Uterus (tissue), 4 donors: ENCODE measurements around the gene TUBA1C. TPM values are rescaled to one million over a fixed set of nuclear protein-coding genes. Genes with fewer than 3 reads are reported as not detected.
"Not testable (repeated sequence)": the region's sequence is repeated elsewhere in the genome, so short reads cannot be mapped to it uniquely, and the experiment has no call there.

Source experiments
- DNase-seq, 2 donors: peaks; one replicate each; pipeline ENCODE4 v3.0.0-alpha.2; 2019 to 2020
- H3K27ac ChIP-seq, 2 donors: fragments of 200-600 bp; sonication (generic); 1 replicate in 1 of 2; 2 replicates in 1 of 2; pipeline ENCODE4 v1.5.1; 2016 to 2018
- H3K27me3 ChIP-seq, 2 donors: fragments of 200-600 bp; sonication (generic); one replicate each; pipeline ENCODE4 v1.5.1; 2018 to 2019; ENCODE audit warnings: control low read depth in 1 of 2
- H3K36me3 ChIP-seq, 2 donors: fragments of 200-600 bp; sonication (generic); one replicate each; pipeline ENCODE4 v1.5.1; 2019; ENCODE audit warnings: control low read depth in 1 of 2
- H3K4me1 ChIP-seq, 2 donors: fragments of 200-600 bp; sonication (generic); one replicate each; pipeline ENCODE4 v1.5.1; 2018 to 2019; ENCODE audit warnings: control low read depth in 1 of 2
- H3K4me3 ChIP-seq, 2 donors: fragments of 200-600 bp; sonication (generic); 1 replicate in 1 of 2; 2 replicates in 1 of 2; pipeline ENCODE4 v1.5.1; 2018 to 2019; ENCODE audit warnings: mild to moderate bottlenecking in 1 of 2
- H3K9me3 ChIP-seq, 2 donors: fragments of 200-600 bp; sonication (generic); one replicate each; pipeline ENCODE4 v1.5.1; 2019; ENCODE audit warnings: control low read depth in 1 of 2
- CTCF ChIP-seq, 4 experiments: fragments of 200-600 bp in 2 of 4; fragments of 450-650 bp in 2 of 4; sonication (generic) in 2 of 4; IDR thresholded peaks; one replicate each; pipeline ENCODE4 v1.5.1; 2016 to 2019; ENCODE audit warnings: antibody characterized with exemption in 4 of 4, mild to moderate bottlenecking in 2 of 4, moderate library complexity in 1 of 4
- POLR2A ChIP-seq, 2 donors: fragments of 450-650 bp; IDR thresholded peaks; one replicate each; pipeline ENCODE4 v1.6.1; 2016; ENCODE audit warnings: antibody characterized with exemption in 2 of 2, mild to moderate bottlenecking in 1 of 2, moderate library complexity in 1 of 2
- intact Hi-C: fragments of 100-400 bp; cut with DNase I; formaldehyde crosslinking; loops from one replicate; pipeline ENCODE4 v1.15.1; 2023; ENCODE audit warnings: low total_unique reads
- total RNA-seq, 4 donors: library from RNA; depleted of rRNA in 3 of 4; stranded (reverse); fragments of >200 nt in 3 of 4; gene quantifications; one replicate each; pipeline versions ENCODE4 v1.1.0 to v1.2.4, GENCODE V29; 2014 to 2023
- donor health status: DM: yes; HTN: yes; CAD: no.

TUBA1C gene
- total RNA-seq, 4 donors from 2014 or later: 30.7 to 90.0 (median 74.6) TPM

- Histone ChIP-seq H3K36me3 (no peaks in the 10 kb centered on the region), H3K27me3 (peaks cover 0 to 6% of the 10 kb centered on the region in 2 donors), H3K9me3 (no peaks in the 10 kb centered on the region), H3K4me3 (no peak overlapping the region), H3K27ac (no peak overlapping the region), H3K4me1 (no peaks in the 10 kb centered on the region)
- no peak for TF ChIP-seq CTCF (IDR thresholded peaks at IDR 0.05)
- no peak for TF ChIP-seq POLR2A (IDR thresholded peaks at IDR 0.05)
- intact Hi-C loops: no loop called here
- DNase-seq: no peak
These were observed 39.3 kb downstream of the TUBA1C start for GRCh38 chr12:49304161-49304560.

GRCh38 chr12:49305762-49306510, 41.1 kb downstream of the TUBA1C start:
- DNase-seq: no peak
- peaks cover 0 to 5% of the 10 kb centered on the region in 2 donors for H3K27me3 ChIP-seq
- no peaks in the 10 kb centered on the region for H3K9me3 ChIP-seq
- H3K36me3 ChIP-seq: no peaks in the 10 kb centered on the region
- TF ChIP-seq CTCF (IDR thresholded peaks at IDR 0.05) (no peak), POLR2A (IDR thresholded peaks at IDR 0.05) (no peak)
- intact Hi-C loops: no loop called here
- H3K4me3 ChIP-seq: no peak overlapping the region
- H3K4me1 ChIP-seq: no peaks in the 10 kb centered on the region
- H3K27ac ChIP-seq: no peak overlapping the region

GRCh38 chr12:49309386-49309785, 44.5 kb downstream of the TUBA1C start:
- Histone ChIP-seq H3K36me3 (no peaks in the 10 kb centered on the region), H3K9me3 (no peaks in the 10 kb centered on the region), H3K27ac (no peak overlapping the region), H3K27me3 (no peaks in the 10 kb centered on the region), H3K4me1 (no peaks in the 10 kb centered on the region), H3K4me3 (no peak overlapping the region)
- intact Hi-C loops: no loop called here
- no peak for DNase-seq
- TF ChIP-seq CTCF (IDR thresholded peaks at IDR 0.05): no peak
- no peak for TF ChIP-seq POLR2A (IDR thresholded peaks at IDR 0.05)

DNA sequence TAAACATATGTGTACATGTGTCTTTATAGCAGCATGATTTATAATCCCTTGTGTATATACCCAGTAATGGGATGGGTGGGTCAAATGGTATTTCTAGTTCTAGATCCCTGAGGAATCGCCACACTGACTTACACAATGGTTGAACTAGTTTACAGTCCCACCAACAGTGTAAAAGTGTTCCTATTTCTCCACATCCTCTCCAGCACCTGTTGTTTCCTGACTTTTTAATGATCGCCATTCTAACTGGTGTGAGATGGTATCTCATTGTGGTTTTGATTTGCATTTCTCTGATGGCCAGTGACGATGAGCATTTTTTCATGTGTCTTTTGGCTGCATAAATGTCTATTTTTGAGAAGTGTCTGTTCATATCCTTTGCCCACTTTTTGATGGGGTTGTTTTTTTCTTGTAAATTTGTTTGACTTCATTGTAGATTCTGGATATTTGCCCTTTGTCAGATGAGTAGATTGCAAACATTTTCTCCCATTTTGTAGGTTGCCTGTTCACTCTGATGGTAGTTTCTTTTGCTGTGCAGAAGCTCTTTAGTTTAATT, 45.6 kb downstream of the TUBA1C start:
- DNase-seq, H3K36me3 ChIP-seq, H3K27me3 ChIP-seq, H3K4me3 ChIP-seq, intact Hi-C loops, H3K27ac ChIP-seq, H3K4me1 ChIP-seq, H3K9me3 ChIP-seq: not testable (repeated sequence)

DNA sequence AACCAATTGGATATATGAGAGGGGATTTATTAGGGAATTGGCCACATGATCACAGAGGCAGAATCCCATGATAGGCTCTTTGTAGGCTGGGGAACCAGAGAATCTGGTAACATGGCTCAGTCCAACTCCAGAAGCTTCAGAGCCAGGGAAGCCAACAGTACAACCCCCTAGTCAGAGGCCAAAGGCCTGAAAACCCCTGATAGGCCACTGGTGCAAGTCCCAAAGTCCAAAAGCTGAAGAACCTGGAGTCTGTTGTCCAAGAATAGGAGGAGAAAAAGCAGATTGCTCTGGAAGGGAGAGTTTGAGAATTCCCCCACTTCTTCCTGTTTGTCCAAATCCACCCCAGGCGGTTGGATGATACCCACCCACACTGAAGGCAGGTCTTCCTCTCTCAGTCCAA, 49.9 kb downstream of the TUBA1C start:
- no peaks in the 10 kb centered on the region for H3K27me3 ChIP-seq
- no peak overlapping the region for H3K27ac ChIP-seq
- TF ChIP-seq CTCF (IDR thresholded peaks at IDR 0.05): no peak
- no peak for TF ChIP-seq POLR2A (IDR thresholded peaks at IDR 0.05)
- no peak for DNase-seq
- H3K36me3 ChIP-seq: no peaks in the 10 kb centered on the region
- no peak overlapping the region for H3K4me3 ChIP-seq
- H3K4me1 ChIP-seq: no peaks in the 10 kb centered on the region
- H3K9me3 ChIP-seq: no peaks in the 10 kb centered on the region
- intact Hi-C loops: no loop called here

DNA sequence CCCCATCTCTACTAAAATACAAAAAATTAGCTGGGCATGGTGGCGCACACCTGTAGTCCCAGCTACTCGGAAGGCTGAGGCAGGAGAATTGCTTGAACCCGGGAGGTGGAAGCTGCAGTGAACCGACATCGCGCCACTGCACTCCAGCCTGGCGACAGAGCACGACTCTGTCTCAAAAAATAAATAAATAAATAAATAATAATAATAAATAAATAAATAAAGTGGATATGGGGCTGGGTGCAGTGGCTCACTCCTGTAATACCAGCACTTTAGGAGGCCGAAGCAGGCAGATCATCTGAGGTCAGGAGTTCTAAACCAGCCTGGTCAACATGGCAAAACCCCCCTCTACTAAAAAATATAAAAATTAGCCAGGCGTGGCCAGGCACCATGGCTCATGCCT, 52.2 kb downstream of the TUBA1C start:
- H3K36me3 ChIP-seq, H3K4me1 ChIP-seq, H3K27ac ChIP-seq, H3K4me3 ChIP-seq, H3K9me3 ChIP-seq, DNase-seq, H3K27me3 ChIP-seq, intact Hi-C loops: not testable (repeated sequence)

GRCh38 chr12:49320411-49321103, 55.7 kb downstream of the TUBA1C start:
- DNase-seq, H3K9me3 ChIP-seq, H3K4me3 ChIP-seq, H3K4me1 ChIP-seq, intact Hi-C loops, H3K36me3 ChIP-seq, H3K27me3 ChIP-seq, H3K27ac ChIP-seq: not testable (repeated sequence)
